Thoracic aorta endothelial cell (primary cell): ENCODE results near the gene RBBP8NL. TPM values are rescaled to one million over a fixed set of nuclear protein-coding genes. Genes with fewer than 3 reads are reported as not detected.

Source experiments
- total RNA-seq: library from RNA; depleted of rRNA; stranded (reverse); fragments of >200 nt; gene quantifications from 2 replicates; pipeline ENCODE4 v1.2.3, GENCODE V29; 2012

Gene RBBP8NL, protein sequence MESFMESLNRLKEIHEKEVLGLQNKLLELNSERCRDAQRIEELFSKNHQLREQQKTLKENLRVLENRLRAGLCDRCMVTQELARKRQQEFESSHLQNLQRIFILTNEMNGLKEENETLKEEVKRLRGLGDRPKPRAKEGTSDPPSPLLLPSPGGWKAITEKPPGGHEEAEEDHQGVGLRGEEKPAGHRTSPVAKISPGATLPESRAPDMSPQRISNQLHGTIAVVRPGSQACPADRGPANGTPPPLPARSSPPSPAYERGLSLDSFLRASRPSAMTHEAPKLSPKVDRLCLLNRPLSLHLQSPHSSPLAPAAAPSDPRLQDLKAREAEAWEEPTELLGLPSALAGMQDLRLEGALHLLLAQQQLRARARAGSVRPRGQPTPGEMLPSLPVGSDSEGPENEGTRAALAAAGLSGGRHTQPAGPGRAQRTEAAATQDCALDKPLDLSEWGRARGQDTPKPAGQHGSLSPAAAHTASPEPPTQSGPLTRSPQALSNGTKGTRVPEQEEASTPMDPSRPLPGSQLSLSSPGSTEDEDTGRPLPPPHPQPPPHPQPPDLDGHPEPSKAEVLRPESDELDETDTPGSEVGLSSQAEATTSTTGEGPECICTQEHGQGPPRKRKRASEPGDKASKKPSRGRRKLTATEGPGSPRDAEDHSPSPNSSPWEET
- total RNA-seq: not detected in 2 replicates

DNA sequence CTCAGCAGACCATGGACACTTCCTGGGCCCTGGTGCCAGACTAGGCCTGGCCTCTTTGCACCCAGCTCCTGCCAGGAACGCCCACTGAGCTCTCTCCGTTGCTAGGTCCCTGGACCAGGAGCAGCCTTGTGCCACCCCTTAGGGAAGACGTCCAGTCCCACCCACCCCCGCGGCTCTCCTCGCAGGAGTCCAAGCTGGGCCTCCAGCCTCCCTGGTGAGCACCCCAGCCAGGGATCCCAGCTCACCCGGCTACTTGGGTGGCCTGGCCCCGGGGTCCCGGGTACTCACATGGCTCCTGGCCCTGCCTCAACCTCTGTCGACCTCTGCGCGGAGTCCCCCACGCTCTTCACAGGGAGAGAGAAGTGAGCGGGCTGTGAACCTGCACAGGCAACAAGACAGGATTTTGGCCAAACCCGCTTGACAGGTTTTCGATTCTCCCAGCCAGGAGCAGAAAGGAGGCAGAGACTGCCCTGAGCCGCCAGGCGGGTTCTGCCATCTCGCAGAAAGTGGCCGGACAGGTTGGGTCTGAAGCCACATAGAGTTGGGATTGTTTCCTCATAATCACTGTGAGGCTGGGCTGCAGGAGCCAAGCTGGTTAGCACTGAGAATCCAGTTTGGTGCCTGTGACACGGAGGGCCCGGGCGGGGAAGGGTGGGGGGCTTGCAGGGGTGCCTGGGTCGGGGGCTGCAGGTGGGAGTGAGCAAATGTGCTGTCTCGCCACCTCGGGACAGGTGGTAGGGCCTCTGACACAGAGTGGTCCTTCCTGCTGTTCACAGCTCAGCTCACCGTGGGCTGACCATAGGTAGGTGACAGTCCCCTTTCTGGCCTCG lies at the start of gene RBBP8NL:
TSS of gene RBBP8NL (minus strand) at position 368 of the 830 bp plus-strand sequence. CDS start 7,892 bp downstream, outside the sequence.

DNA sequence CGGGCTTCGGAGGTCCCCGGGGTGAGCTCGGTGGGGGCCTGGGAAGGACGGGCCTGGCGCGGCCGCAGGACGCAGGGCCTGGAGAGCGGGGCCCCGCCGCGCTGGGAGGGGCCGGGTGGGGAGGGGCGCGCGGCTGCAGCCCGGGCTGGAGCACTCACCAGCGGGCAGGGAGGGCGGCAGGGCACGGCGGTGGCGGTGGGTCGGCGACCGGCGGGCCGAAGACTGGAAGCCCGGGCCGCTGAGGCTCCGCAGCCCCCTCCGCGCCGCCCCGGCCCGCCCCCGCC lies 48.4 kb upstream of the RBBP8NL start, which contains the start of gene GATA5:
TSS of gene GATA5 (minus strand) at position 224 of the 284 bp plus-strand sequence. CDS start 474 bp downstream, outside the sequence.

GRCh38 chr20:62407221-62407992 lies 19.9 kb downstream of the RBBP8NL start, which contains the start of gene CABLES2:
TSS of gene CABLES2 (minus strand) at chr20:62407285. CDS start at chr20:62407276, 9 bp downstream.

DNA sequence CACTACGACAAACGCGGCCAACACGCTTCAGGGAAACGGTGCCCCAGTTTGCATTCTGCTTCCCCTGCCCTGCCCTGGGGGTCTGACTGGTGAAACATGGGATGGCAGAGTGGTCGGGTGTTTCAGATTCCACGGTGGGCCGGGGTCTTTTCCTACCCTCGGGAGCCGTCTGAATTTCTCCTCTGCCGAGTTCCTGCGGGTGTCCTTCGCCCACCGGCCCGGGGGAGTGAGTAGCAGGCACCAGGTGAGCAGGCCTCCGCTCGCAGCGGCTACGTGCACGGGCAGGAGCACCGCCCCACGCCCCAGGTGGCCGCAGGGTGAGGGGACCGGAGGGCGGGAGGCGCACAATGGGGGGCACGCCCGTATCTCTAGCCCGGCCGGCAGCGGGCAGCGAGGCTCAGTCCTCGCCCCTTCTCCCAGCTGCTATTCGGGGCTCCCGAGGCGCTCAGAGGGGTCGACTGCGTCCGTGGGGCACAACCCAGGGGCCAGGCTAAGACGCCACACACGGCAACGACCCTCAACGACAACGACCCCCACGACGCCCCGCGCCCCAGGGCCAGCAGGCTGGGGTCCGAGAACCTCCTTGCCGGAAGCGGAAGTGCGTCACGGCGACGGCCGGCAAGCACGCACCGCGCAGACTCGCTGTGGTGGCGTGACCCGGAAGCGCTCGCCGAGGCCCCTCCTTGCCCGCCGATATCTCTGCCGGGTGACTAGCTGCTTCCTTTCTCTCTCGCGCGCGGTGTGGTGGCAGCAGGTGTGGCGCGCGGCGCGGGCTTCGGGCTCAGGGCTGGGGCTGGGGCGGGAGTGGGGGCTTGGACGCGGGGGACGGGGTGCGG lies 40.7 kb downstream of the RBBP8NL start, which contains the start of gene RPS21:
TSS of gene RPS21 (plus strand) at position 721 of the 836 bp plus-strand sequence. CDS start 236 bp downstream, outside the sequence.

GRCh38 chr20:62367136-62367632 lies 60.2 kb downstream of the RBBP8NL start, which contains the start of gene LAMA5:
TSS of gene LAMA5 (minus strand) at chr20:62367312. CDS start at chr20:62367245, 67 bp downstream.

Other genes with a start within 250 kb of the RBBP8NL start
- gene MTG2, start 244.5 kb downstream of the RBBP8NL start, total RNA-seq: 16.4 and 19.0 TPM in 2 replicates
- gene HRH3, start 207.3 kb downstream of the RBBP8NL start, total RNA-seq: not detected in 2 replicates
- 18.1 and 20.5 TPM in 2 replicates for gene OSBPL2, start 189.0 kb downstream of the RBBP8NL start, total RNA-seq
- 149 and 155 TPM in 2 replicates for gene ADRM1, start 124.5 kb downstream of the RBBP8NL start, total RNA-seq
- 103 and 108 TPM in 2 replicates for gene LAMA5, start 60.2 kb downstream of the RBBP8NL start, total RNA-seq
- gene RPS21, start 40.4 kb downstream of the RBBP8NL start, total RNA-seq: 794 and 1,044 TPM in 2 replicates
- 2.9 and 3.5 TPM in 2 replicates for gene CABLES2, start 20.3 kb downstream of the RBBP8NL start, total RNA-seq
- gene GATA5, start 48.5 kb upstream of the RBBP8NL start, total RNA-seq: 0.07 and 0.40 TPM in 2 replicates
- 5.9 and 12.0 TPM in 2 replicates for gene SLCO4A1, start 215.0 kb upstream of the RBBP8NL start, total RNA-seq